ENCODE measurements around the gene IFNLR1.

GRCh38 chr1:24121406-24121805 is 65.7 kb downstream of the IFNLR1 start:
- TF ChIP-seq POLR2A (IDR thresholded peaks at IDR 0.05) (no peak), CTCF (IDR thresholded peaks at IDR 0.05) (no peak)

Data from testis (tissue), 2 donors.